A549 (cell line): ENCODE measurements around the gene CDC73. TPM values are rescaled to one million over a fixed set of nuclear protein-coding genes. Genes with fewer than 3 reads are reported as not detected.

Experiments
- ATAC-seq, 2 experiments: fragments of 200-7000 bp in 1 of 2; fragments of >200 bp in 1 of 2; cut with Nextera tagmentation in 1 of 2; cut with Tn5 transposase in 1 of 2; 3 replicates each; pipeline versions ENCODE4 v1.8.0 to v1.9.1; 2018 to 2020; ENCODE audit warnings: mild to moderate bottlenecking in 1 of 2, moderate library complexity in 1 of 2
- CTCF ChIA-PET: fragments of 300-600 bp; sonication (Branson Sonifier 250); formaldehyde crosslinking; extraction: SDS; loops from one replicate; lab custom pipeline; 2021; ENCODE audit warnings: antibody characterized with exemption, inconsistent platforms; lab: Yijun Ruan, JAX
- POLR2A ChIA-PET: fragments of 350-600 bp; formaldehyde crosslinking; extraction: SDS; loops from one replicate; lab custom pipeline; 2021; ENCODE audit warnings: antibody characterized with exemption, inconsistent platforms; lab: Yijun Ruan, JAX
- DNase-seq, 2 experiments: peaks; one replicate each; pipeline versions ENCODE4 v3.0.0 to v3.0.0-alpha.2; 2011 to 2016; ENCODE audit warnings: low read depth in 1 of 2, low spot score in 1 of 2
- FAIRE-seq: peaks from 2 replicates; lab custom pipeline; 2011; peaks lifted over from hg19 to GRCh38; lab: Jason Lieb, UNC
- H3K27ac ChIP-seq, 2 experiments: fragments of >200 bp; sonication (Bioruptor Twin); formaldehyde crosslinking; 3 replicates each; pipeline ENCODE4 v1.5.1; 2016 to 2017
- H3K4me1 ChIP-seq: fragments of >200 bp; sonication (Bioruptor Twin); formaldehyde crosslinking; 3 replicates; pipeline ENCODE4 v1.6.1; 2016
- H3K4me2 ChIP-seq: fragments of >200 bp; sonication (Bioruptor Twin); formaldehyde crosslinking; 3 replicates; pipeline ENCODE4 v1.6.1; 2016
- H3K4me3 ChIP-seq: fragments of >200 bp; sonication (Bioruptor Twin); formaldehyde crosslinking; 3 replicates; pipeline ENCODE4 v1.5.1; 2016
- H3K9me3 ChIP-seq: fragments of >200 bp; sonication (Bioruptor Twin); formaldehyde crosslinking; 3 replicates; pipeline ENCODE4 v1.6.1; 2016
- CBX2 ChIP-seq: fragments of 200-600 bp; sonication (generic); IDR thresholded peaks from 2 replicates; pipeline ENCODE4 v1.6.1; 2016; ENCODE audit warnings: low read depth, mild to moderate bottlenecking, borderline replicate concordance
- CEBPB ChIP-seq, 2 experiments: fragments of >200 bp in 1 of 2; sonication (Bioruptor Twin) in 1 of 2; formaldehyde crosslinking in 1 of 2; IDR thresholded peaks; 2 replicates each; pipeline ENCODE4 v1.6.1; 2012 to 2016
- CHD2 ChIP-seq: fragments of 150-350 bp; IDR thresholded peaks from 2 replicates; pipeline ENCODE4 v1.6.1; 2014; ENCODE audit warnings: low read length; ENCODE audit not compliant: partially characterized antibody
- EHF ChIP-seq: fragments of 250-450 bp; sonication (Bioruptor Pico); IDR thresholded peaks from 2 replicates; pipeline ENCODE4 v1.5.0; 2020; ENCODE audit warnings: mild to moderate bottlenecking
- EP300 ChIP-seq, 2 experiments: fragments of >200 bp; sonication (Bioruptor Twin); formaldehyde crosslinking; IDR thresholded peaks; 2 replicates in 1 of 2; 3 replicates in 1 of 2; pipeline ENCODE4 v1.6.1; 2016 to 2017
- FOSL2 ChIP-seq, 2 experiments: fragments of 450-650 bp in 1 of 2; fragments of >200 bp in 1 of 2; sonication (Bioruptor Twin) in 1 of 2; formaldehyde crosslinking; IDR thresholded peaks; 2 replicates each; pipeline versions ENCODE4 v1.5.0 to v1.6.1; 2016 to 2020; ENCODE audit warnings: mild to moderate bottlenecking in 1 of 2, moderate library complexity in 1 of 2
- GATA3 ChIP-seq: IDR thresholded peaks from 2 replicates; pipeline ENCODE4 v1.6.1; 2012; ENCODE audit warnings: borderline replicate concordance
- HOXA7 ChIP-seq: fragments of 250-450 bp; sonication (Bioruptor Pico); IDR thresholded peaks from 2 replicates; pipeline ENCODE4 v1.5.0; 2020; ENCODE audit warnings: mild to moderate bottlenecking, moderate library complexity
- JUN ChIP-seq, 2 experiments: fragments of >200 bp; sonication (Bioruptor Twin); formaldehyde crosslinking; IDR thresholded peaks; 2 replicates in 1 of 2; 3 replicates in 1 of 2; pipeline ENCODE4 v1.6.1; 2016 to 2017
- JUNB ChIP-seq: fragments of >200 bp; sonication (Bioruptor Twin); formaldehyde crosslinking; IDR thresholded peaks from 2 replicates; pipeline ENCODE4 v1.6.1; 2016
- KDM5A ChIP-seq: fragments of 200-600 bp; sonication (generic); IDR thresholded peaks from 2 replicates; pipeline ENCODE4 v1.6.1; 2016; ENCODE audit warnings: antibody characterized with exemption, mild to moderate bottlenecking
- MAZ ChIP-seq: fragments of 150-350 bp; IDR thresholded peaks from 2 replicates; pipeline ENCODE4 v1.6.1; 2014; ENCODE audit warnings: antibody characterized with exemption, low read depth, low read length, borderline replicate concordance
- MYC ChIP-seq: IDR thresholded peaks from 2 replicates; pipeline ENCODE4 v1.6.1; 2012; ENCODE audit warnings: mild to moderate bottlenecking, inconsistent platforms, low read length, improper control_type of control experiment, borderline replicate concordance
- NR3C1 ChIP-seq: fragments of >200 bp; sonication (Bioruptor Twin); formaldehyde crosslinking; IDR thresholded peaks from 3 replicates; pipeline ENCODE4 v1.6.1; 2017
- PHF8 ChIP-seq: fragments of 200-600 bp; sonication (generic); IDR thresholded peaks from 2 replicates; pipeline ENCODE4 v1.6.1; 2016; ENCODE audit warnings: low read depth, mild to moderate bottlenecking, antibody characterized with exemption, moderate library complexity, borderline replicate concordance
- RAD21 ChIP-seq, 2 experiments: fragments of >200 bp in 1 of 2; sonication (Bioruptor Twin) in 1 of 2; formaldehyde crosslinking in 1 of 2; IDR thresholded peaks in 1 of 2; conservative IDR thresholded peaks in 1 of 2; 2 replicates in 1 of 2; 3 replicates in 1 of 2; pipeline ENCODE4 v1.6.1; 2012 to 2018; ENCODE audit warnings: inconsistent platforms in 1 of 2
- RCOR1 ChIP-seq: fragments of 150-350 bp; IDR thresholded peaks from 2 replicates; pipeline ENCODE4 v1.6.1; 2014; ENCODE audit warnings: antibody characterized with exemption, low read length, low read depth
- RFX5 ChIP-seq: fragments of 450-650 bp; IDR thresholded peaks from 2 replicates; pipeline ENCODE4 v1.7.1; 2014; ENCODE audit warnings: antibody characterized with exemption, mild to moderate bottlenecking, moderate library complexity
- SREBF2 ChIP-seq: fragments of 450-650 bp; IDR thresholded peaks from 2 replicates; pipeline ENCODE4 v1.6.1; 2014; ENCODE audit warnings: mild to moderate bottlenecking, moderate library complexity
- TFCP2L1 ChIP-seq: fragments of 250-450 bp; sonication (Bioruptor Pico); IDR thresholded peaks from 2 replicates; pipeline ENCODE4 v1.5.0; 2021; ENCODE audit warnings: mild to moderate bottlenecking
- ZNF302 ChIP-seq: fragments of 250-450 bp; sonication (Bioruptor Pico); IDR thresholded peaks from 2 replicates; pipeline ENCODE4 v1.9.0; 2021; ENCODE audit warnings: inconsistent platforms, mild to moderate bottlenecking, moderate library complexity
- ZSCAN20 ChIP-seq: fragments of 250-450 bp; sonication (Bioruptor Pico); IDR thresholded peaks from 2 replicates; pipeline ENCODE4 v1.8.0; 2022; ENCODE audit warnings: mild to moderate bottlenecking, moderate library complexity
- WGBS: methylation state at CpG from one replicate; pipeline ENCODE4 v1.1.6; 2017; ENCODE audit errors: missing lambda C conversion rate; 5-methylcytosine and 5-hydroxymethylcytosine counted together
- polyA plus RNA-seq, 4 experiments: library from polyadenylated mRNA; depleted of rRNA in 3 of 4; stranded (reverse); fragments of >200 nt; fragmentation: RNase III in 1 of 4; extraction: RNeasy Plus Mini Kit Qiagen cat#74134 plus additional on column Dnase treatment in 1 of 4; gene quantifications; 2 replicates in 3 of 4; 3 replicates in 1 of 4; pipeline ENCODE4 v1.2.3, GENCODE V29; 2011 to 2017
- TF ChIP-seq, protein P1 (sequence below): IDR thresholded peaks from 2 replicates; pipeline ENCODE4 v1.6.1; 2012
- TF ChIP-seq, protein P2 (sequence below): fragments of 450-650 bp; IDR thresholded peaks from 2 replicates; pipeline ENCODE4 v1.6.1; 2014; ENCODE audit warnings: antibody characterized with exemption
- TF ChIP-seq, protein P3 (sequence below): fragments of 250-450 bp; sonication (Bioruptor Pico); IDR thresholded peaks from 2 replicates; pipeline ENCODE4 v1.5.0; 2021; ENCODE audit warnings: mild to moderate bottlenecking, moderate library complexity, borderline replicate concordance
- TF ChIP-seq, protein P4 (sequence below): fragments of >200 bp; sonication (Bioruptor Twin); formaldehyde crosslinking; IDR thresholded peaks from 3 replicates; pipeline ENCODE4 v1.5.1; 2016
- TF ChIP-seq, protein P5 (sequence below): fragments of >200 bp; sonication (Bioruptor Twin); formaldehyde crosslinking; IDR thresholded peaks from 2 replicates; pipeline ENCODE4 v1.6.1; 2016

Gene CDC73
- polyA plus RNA-seq, 2 of the 4 experiments (the other 2 are of a cell fraction) = 42.2 to 77.9 TPM

DNA sequence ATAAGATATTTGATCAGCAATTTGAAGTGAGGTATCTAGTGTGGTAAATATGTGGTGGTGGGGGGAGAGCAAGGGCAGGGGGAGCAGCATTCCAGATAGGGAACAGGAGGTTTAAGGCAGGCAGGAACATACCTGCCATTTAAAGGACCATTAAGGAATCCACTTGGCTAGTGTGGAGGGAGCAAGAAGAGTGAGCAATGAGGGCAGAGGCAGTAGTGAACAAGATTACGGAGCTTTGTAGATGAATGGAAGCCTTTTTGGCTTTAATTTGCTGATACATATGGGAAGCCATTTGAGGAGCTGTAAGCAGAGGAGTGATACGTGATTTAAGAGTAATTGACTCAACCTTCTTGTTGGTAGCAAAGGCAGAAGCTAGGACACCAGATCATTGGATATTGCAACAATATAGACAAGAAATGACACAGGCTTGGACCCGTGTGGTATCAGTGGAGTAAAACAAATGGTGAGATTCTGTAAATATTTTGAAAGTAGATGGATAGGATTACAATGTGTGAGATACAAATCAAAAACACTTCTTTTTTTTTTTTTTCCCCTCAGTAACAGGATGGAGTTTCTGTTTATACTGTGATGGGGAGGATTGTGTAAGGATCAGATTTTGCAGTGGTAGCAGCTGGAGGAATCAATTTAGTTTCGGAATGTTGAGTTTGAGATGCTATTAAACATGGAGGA is 138.4 kb downstream of the CDC73 start:
- ATAC-seq (no peak), DNase-seq (no peak), FAIRE-seq (no peak)
- Histone ChIP-seq H3K4me1 (no peaks in the 10 kb centered on the region), H3K27ac (no peak overlapping the region), H3K9me3 (no peaks in the 10 kb centered on the region), H3K4me2 (no peak overlapping the region), H3K4me3 (no peak overlapping the region)
- POLR2A ChIA-PET = no interaction called here
- CTCF ChIA-PET = interaction anchor here (0.6 kb wide), 1 partner anchor 366 kb away, joined by 3 read pairs; no protein-coding TSS in a partner anchor
- TF ChIP-seq, protein P1, sequence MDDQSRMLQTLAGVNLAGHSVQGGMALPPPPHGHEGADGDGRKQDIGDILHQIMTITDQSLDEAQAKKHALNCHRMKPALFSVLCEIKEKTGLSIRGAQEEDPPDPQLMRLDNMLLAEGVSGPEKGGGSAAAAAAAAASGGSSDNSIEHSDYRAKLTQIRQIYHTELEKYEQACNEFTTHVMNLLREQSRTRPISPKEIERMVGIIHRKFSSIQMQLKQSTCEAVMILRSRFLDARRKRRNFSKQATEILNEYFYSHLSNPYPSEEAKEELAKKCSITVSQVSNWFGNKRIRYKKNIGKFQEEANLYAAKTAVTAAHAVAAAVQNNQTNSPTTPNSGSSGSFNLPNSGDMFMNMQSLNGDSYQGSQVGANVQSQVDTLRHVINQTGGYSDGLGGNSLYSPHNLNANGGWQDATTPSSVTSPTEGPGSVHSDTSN = no peak
- TF ChIP-seq MYC (no peak), HOXA7 (CRISPR knock-in tag) (no peak), CEBPB (IDR thresholded peaks at IDR 0.05) (no peak), CBX2 (no peak), GATA3 (no peak), ZNF302 (no peak), EHF (no peak), MAZ (no peak), RCOR1 (no peak)
- TF ChIP-seq, protein P2, sequence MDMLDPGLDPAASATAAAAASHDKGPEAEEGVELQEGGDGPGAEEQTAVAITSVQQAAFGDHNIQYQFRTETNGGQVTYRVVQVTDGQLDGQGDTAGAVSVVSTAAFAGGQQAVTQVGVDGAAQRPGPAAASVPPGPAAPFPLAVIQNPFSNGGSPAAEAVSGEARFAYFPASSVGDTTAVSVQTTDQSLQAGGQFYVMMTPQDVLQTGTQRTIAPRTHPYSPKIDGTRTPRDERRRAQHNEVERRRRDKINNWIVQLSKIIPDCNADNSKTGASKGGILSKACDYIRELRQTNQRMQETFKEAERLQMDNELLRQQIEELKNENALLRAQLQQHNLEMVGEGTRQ = no peak
- WGBS = 93% methylated on average over 4 of the region's 4 CpGs

DNA sequence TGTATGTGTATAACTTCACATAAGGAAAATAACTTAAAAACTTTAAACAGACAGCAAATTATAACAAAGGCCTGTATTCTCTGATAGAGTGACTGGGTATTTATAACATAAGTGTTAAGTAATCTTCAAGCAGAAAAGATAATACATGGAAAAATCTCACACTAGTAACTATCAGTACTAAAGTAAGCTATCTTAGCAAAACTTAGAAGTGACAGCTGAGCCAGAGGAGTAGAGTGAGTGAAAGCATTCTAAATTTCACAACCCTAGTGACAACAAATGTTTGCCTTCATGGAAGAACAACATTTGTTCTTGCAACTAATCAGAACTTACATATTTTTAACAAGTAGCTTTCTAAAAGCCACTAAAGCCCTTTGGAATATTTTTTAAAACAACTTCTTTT is 139.1 kb downstream of the CDC73 start:
- POLR2A ChIA-PET = no interaction called here
- Histone ChIP-seq H3K9me3 (no peaks in the 10 kb centered on the region), H3K4me2 (no peak overlapping the region), H3K4me1 (no peaks in the 10 kb centered on the region), H3K4me3 (no peak overlapping the region), H3K27ac (no peak overlapping the region)
- FAIRE-seq (no peak), DNase-seq (no peak), ATAC-seq (no peak)
- TF ChIP-seq TFCP2L1 (no peak), JUN (IDR thresholded peaks at IDR 0.05) (no peak), JUNB (no peak), RAD21 (conservative IDR thresholded peaks at IDR 0.05 in 1 of 2, IDR thresholded peaks at IDR 0.05 in 1 of 2) (no peak), EP300 (IDR thresholded peaks at IDR 0.05) (no peak), FOSL2 (IDR thresholded peaks at IDR 0.05) (no peak), FOSL2 (CRISPR knock-in tag; IDR thresholded peaks at IDR 0.05) (no peak), RFX5 (no peak), CBX2 (no peak), KDM5A (no peak), CHD2 (no peak), ZSCAN20 (CRISPR knock-in tag) (no peak), PHF8 (no peak), NR3C1 (no peak), SREBF2 (no peak)
- TF ChIP-seq, protein P3, sequence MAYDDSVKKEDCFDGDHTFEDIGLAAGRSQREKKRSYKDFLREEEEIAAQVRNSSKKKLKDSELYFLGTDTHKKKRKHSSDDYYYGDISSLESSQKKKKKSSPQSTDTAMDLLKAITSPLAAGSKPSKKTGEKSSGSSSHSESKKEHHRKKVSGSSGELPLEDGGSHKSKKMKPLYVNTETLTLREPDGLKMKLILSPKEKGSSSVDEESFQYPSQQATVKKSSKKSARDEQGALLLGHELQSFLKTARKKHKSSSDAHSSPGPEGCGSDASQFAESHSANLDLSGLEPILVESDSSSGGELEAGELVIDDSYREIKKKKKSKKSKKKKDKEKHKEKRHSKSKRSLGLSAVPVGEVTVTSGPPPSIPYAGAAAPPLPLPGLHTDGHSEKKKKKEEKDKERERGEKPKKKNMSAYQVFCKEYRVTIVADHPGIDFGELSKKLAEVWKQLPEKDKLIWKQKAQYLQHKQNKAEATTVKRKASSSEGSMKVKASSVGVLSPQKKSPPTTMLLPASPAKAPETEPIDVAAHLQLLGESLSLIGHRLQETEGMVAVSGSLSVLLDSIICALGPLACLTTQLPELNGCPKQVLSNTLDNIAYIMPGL (CRISPR knock-in tag) = no peak
- TF ChIP-seq, protein P4, sequence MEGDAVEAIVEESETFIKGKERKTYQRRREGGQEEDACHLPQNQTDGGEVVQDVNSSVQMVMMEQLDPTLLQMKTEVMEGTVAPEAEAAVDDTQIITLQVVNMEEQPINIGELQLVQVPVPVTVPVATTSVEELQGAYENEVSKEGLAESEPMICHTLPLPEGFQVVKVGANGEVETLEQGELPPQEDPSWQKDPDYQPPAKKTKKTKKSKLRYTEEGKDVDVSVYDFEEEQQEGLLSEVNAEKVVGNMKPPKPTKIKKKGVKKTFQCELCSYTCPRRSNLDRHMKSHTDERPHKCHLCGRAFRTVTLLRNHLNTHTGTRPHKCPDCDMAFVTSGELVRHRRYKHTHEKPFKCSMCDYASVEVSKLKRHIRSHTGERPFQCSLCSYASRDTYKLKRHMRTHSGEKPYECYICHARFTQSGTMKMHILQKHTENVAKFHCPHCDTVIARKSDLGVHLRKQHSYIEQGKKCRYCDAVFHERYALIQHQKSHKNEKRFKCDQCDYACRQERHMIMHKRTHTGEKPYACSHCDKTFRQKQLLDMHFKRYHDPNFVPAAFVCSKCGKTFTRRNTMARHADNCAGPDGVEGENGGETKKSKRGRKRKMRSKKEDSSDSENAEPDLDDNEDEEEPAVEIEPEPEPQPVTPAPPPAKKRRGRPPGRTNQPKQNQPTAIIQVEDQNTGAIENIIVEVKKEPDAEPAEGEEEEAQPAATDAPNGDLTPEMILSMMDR = no peak
- TF ChIP-seq, protein P5, sequence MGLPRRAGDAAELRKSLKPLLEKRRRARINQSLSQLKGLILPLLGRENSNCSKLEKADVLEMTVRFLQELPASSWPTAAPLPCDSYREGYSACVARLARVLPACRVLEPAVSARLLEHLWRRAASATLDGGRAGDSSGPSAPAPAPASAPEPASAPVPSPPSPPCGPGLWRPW = no peak
- CTCF ChIA-PET = interaction anchor here (0.6 kb wide), 1 partner anchor 367 kb away, joined by 3 read pairs; no protein-coding TSS in a partner anchor
